Fibroblast of gingiva (primary cell): ENCODE results near the gene WDFY1.

Experiments
- DNase-seq: peaks from one replicate; pipeline ENCODE4 v3.0.0-alpha.2; 2011; ENCODE audit warnings: low read depth

Gene WDFY1

DNA sequence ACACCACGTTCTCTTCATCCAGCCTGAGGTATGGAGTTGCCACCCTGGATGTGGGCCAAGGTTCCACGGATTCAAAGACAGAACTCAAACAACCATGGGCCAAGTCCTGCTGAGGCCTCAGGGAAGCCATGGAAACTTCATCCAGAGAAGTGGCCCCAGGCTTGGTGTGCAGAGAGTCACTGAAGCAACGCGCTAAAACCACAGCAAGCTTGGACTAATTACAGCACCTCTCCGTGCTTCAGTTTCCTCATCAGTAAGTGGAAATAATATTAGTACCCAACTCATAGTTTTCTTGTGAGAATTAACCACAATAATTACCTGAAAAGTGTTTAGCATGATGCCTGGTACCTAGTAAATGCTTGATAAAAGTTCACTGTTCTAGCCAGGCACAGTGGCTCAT is 88.6 kb downstream of the WDFY1 start:
- DNase-seq, result no peak

DNA sequence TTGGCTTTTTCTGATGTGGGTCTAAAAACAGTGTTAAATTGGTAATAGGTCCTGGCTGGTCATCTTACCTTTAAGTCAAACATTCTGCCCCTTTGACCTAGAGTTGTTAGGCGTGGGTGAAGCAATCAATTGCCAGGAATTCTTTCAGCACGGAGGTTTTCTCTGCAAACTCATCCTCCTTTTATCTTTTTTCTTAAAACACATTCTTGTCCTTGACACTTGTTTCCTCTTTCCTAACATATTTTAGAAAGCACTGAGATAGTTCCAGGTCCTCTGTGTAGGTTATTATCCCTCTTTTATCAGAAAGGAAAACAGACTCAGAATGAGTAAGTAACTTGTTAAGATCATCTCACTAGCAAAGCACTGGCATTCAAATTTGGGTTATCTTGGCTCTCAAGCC is 89.1 kb downstream of the WDFY1 start:
- DNase-seq, result no peak

GRCh38 chr2:223855426-223855825 is 89.7 kb downstream of the WDFY1 start:
- DNase-seq, result peak; percentile 47

- DNase-seq, result no peak
Observed at GRCh38 chr2:223854741-223855140, 90.4 kb downstream of the WDFY1 start.

- no peak for DNase-seq
Observed at GRCh38 chr2:223853425-223853837, 91.7 kb downstream of the WDFY1 start.

- DNase-seq, result no peak
Observed at GRCh38 chr2:223852281-223852795, 92.8 kb downstream of the WDFY1 start.

DNA sequence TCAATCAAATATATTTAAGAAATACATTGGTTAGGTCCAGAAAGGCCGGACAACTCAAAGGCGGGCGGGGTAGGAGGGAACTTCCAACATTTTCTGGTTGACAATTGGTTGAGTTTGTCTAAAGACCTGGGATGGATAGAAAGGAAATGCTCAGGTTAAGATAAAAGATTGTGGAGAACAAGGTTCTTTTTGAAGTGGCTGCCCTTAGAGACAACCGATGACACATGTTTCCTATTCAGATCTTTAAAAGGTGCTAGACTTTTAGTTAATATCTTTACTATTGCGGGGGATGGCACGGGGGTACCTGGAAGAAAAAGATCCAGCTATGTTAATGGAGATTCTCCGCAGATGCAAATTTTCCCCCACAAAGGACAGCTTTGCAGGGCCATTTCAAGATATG is 97.7 kb downstream of the WDFY1 start:
- no peak for DNase-seq

DNA sequence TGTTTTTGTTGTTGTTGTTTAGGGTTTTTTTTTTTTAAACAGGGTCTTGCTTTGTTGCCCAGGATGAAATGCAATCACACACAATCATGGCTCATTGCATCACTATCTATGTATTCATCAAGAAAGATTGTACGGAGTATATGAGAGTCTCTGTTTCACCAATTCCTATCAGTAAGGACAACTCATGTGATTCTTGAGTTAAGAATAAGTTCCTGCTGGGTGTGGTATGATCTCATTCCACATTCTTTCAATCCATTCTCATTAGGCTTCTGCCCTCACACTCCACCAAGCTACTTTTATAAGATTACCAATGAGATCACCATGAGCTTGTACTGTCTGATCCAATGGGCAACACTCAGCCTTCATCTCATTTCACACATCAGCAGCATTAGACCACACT is 98.6 kb downstream of the WDFY1 start:
- DNase-seq, result peak; percentile 75

- DNase-seq, result no peak
Observed at GRCh38 chr2:223841436-223842190, 103.5 kb downstream of the WDFY1 start.

DNA sequence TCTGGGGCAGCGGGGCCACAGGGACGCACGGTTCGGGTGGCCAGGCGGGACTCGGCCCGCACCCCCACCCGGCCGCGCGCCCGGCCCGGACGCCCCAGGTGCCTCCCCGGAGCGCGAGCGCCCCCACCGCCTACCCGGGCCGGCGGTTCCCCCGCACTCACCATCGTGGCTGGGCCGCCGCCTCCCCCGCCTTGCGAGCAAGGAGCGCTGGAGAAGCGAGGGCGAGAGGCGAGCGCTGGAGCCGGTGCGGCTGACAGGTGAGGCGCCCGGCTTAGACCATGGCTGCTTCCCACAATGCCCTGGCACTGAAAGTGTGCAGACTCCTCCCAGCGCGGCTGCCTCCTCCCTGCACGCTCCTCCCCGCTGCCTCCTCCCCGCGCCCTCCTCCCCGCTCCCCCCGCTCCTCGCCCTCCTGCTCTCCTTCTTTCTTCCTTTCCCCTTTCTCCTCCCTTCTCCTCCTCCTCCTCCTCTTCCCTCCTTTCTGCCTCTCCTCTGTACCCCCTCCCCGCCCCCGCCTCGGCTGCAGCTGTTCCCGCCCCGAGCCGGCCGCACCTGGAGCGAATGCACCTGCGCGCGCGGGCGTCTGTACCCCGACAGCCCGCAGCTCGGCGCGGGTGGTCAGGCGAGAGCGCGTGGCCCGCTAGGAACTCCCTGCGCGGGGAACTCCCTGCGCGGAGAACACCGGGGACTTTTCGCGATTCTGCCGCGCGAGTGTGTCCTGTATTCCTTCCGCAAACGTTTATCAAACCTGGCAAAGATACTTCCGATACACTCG is 107.7 kb downstream of the WDFY1 start, which contains the start of gene AP1S3:
AP1S3 (minus strand) TSS at position 296 of the 775 bp plus-strand sequence; CDS start at position 164, 132 bp downstream.
- peak; percentile 46 for DNase-seq

GRCh38 chr2:223835701-223836532 is 109.2 kb downstream of the WDFY1 start:
- no peak for DNase-seq

- no peak for DNase-seq
Observed at GRCh38 chr2:223834431-223834830, 110.7 kb downstream of the WDFY1 start.

GRCh38 chr2:223832241-223832903 is 112.8 kb downstream of the WDFY1 start:
- no peak for DNase-seq

DNA sequence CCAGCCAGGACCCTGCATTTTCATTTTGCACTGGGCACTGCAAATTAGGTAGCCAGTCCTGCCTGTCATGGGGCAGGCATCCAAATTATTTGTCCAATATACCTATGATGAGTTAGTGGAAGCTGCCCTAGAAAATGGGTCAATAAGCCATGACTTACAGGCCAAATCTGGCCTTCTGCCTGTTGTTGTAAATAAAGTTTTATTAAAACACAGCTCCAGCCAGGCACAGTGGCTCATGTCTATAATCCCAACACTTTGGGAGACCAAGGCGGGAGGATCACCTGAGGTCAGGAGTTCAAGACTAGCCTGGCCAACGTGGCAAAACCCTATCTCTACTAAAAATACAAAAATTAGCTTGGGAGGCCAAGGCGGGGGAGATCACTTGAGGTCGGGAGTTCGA is 116.0 kb downstream of the WDFY1 start:
- no peak for DNase-seq

DNA sequence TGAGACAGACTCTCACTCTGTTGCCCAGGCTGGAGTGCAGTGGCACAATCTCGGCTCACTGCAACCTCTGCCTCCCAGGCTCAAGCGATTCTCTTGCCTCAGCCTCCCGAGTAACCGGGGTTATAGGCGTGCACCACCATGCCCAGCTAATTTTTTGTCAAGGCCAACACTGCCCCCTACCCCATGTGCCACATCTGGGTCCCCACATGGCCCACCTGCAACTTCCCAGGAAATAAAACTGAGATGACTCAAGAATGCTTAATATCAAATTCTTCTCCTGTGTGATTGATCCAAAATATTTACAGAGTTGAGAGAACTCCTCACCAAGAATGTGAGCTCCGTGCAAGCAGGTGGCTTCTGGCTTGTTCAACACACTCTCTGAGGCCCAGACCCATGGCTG is 116.8 kb downstream of the WDFY1 start:
- DNase-seq, result no peak

DNA sequence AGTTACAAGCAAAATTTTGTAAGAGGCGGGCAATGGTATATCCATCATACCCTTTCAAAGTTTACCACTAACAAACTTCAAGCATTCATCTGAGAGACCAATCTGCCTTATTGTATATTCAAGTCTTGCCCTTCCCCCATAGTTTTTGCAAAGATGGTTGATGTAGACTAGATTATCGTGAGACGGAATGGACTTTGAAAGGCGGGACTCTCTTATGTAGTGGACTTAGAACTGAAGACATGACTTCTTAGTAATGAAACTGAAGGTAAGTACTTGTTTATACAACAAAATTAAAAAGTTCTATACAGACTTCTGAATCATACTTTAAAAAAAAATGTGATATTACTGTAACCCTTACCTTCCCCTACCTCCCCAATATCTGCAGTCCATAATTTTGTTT is 118.1 kb downstream of the WDFY1 start:
- no peak for DNase-seq
